ENCODE data around the gene HOXA6.

Gene HOXA6

GRCh38 chr7:27191833-27192545, 44.4 kb upstream of the HOXA6 start:
- peak overlapping the region; percentile 83 for H3K4me3 ChIP-seq (replicated peaks; ENCODE audit: low read depth, low read length)
- DNase-seq (ENCODE audit: extremely low read depth, low read depth) = no peak
- TF ChIP-seq CTCF (IDR thresholded peaks at IDR 0.05; ENCODE audit: low read depth, low read length, missing control alignments) = no peak

- H3K4me3 ChIP-seq (replicated peaks; ENCODE audit: low read depth, low read length) = peak overlapping the region; percentile 83
- no peak for DNase-seq (ENCODE audit: extremely low read depth, low read depth)
- TF ChIP-seq CTCF (IDR thresholded peaks at IDR 0.05; ENCODE audit: low read depth, low read length, missing control alignments) = no peak
Measured at GRCh38 chr7:27191161-27191731, 43.7 kb upstream of the HOXA6 start.

- no peak for TF ChIP-seq CTCF (IDR thresholded peaks at IDR 0.05; ENCODE audit: low read depth, low read length, missing control alignments)
- H3K4me3 ChIP-seq (replicated peaks; ENCODE audit: low read depth, low read length) = peak overlapping the region; percentile 83
- DNase-seq (ENCODE audit: extremely low read depth, low read depth) = no peak
Measured at GRCh38 chr7:27189997-27190748, 42.6 kb upstream of the HOXA6 start.

GRCh38 chr7:27189295-27189996, 41.9 kb upstream of the HOXA6 start:
- TF ChIP-seq CTCF (IDR thresholded peaks at IDR 0.05; ENCODE audit: low read depth, low read length, missing control alignments) = no peak

GRCh38 chr7:27188386-27189294, 41.1 kb upstream of the HOXA6 start:
- peak overlapping the region; percentile 83 for H3K4me3 ChIP-seq (replicated peaks; ENCODE audit: low read depth, low read length)
- no peak for TF ChIP-seq CTCF (IDR thresholded peaks at IDR 0.05; ENCODE audit: low read depth, low read length, missing control alignments)
- DNase-seq (ENCODE audit: extremely low read depth, low read depth) = no peak

More at GRCh38 chr7:27189295-27189996, 41.9 kb upstream of the HOXA6 start:
- no peak for DNase-seq (ENCODE audit: extremely low read depth, low read depth)
- peak overlapping the region; percentile 83 for H3K4me3 ChIP-seq (replicated peaks; ENCODE audit: low read depth, low read length)

Data from HFF-Myc (cell line).